Ovary (tissue), 9 donors: ENCODE measurements around the gene GALNT10. TPM values are rescaled to one million over a fixed set of nuclear protein-coding genes. Genes with fewer than 3 reads are reported as not detected.

Experiments used
- DNase-seq, 5 donors: peaks; one replicate each; pipeline ENCODE4 v3.0.0-alpha.2; 2019 to 2020
- H3K27ac ChIP-seq, 2 donors: fragments of 200-600 bp; one replicate each; pipeline versions ENCODE4 v1.5.1 to v1.8.0; 2019 to 2022
- H3K27me3 ChIP-seq: fragments of 200-600 bp; one replicate; pipeline ENCODE4 v1.8.0; 2022
- H3K36me3 ChIP-seq: fragments of 200-600 bp; sonication (generic); one replicate; pipeline ENCODE4 v1.5.1; 2019
- H3K4me1 ChIP-seq: one replicate; pipeline ENCODE4 v1.8.1; 2013; ENCODE audit warnings: mild to moderate bottlenecking, moderate library complexity; ENCODE audit not compliant: insufficient read depth
- H3K4me3 ChIP-seq: fragments of 200-600 bp; sonication (generic); one replicate; pipeline ENCODE4 v1.5.1; 2017
- H3K9me3 ChIP-seq, 2 donors: fragments of 200-600 bp in 1 of 2; sonication (generic) in 1 of 2; one replicate each; pipeline versions ENCODE4 v1.5.1 to v1.8.1; 2013 to 2019; ENCODE audit warnings: mild to moderate bottlenecking in 1 of 2, moderate library complexity in 1 of 2
- CTCF ChIP-seq, 3 donors: fragments of 450-650 bp in 2 of 3; fragments of 200-600 bp in 1 of 3; IDR thresholded peaks; one replicate each; pipeline versions ENCODE4 v1.5.1 to v1.8.0; 2016 to 2022; ENCODE audit warnings: antibody characterized with exemption in 3 of 3, mild to moderate bottlenecking in 1 of 3
- EP300 ChIP-seq: sonication (generic); formaldehyde crosslinking; IDR thresholded peaks from one replicate; pipeline ENCODE4 v1.6.1; 2017; ENCODE audit warnings: antibody characterized with exemption
- POLR2A ChIP-seq: fragments of 450-650 bp; IDR thresholded peaks from one replicate; pipeline ENCODE4 v1.6.1; 2017; ENCODE audit warnings: antibody characterized with exemption, mild to moderate bottlenecking, moderate library complexity
- WGBS, 3 donors: extraction: QIAGEN DNeasy Blood & Tissue Kit in 1 of 3; methylation state at CpG; one replicate each; pipeline versions ENCODE4 v1.1.5 to v1.1.7; 2013 to 2017; 5-methylcytosine and 5-hydroxymethylcytosine counted together
- intact Hi-C, 4 donors: fragments of 100-400 bp; cut with DNase I; formaldehyde crosslinking; loops; one replicate each; pipeline versions ENCODE4 v1.11.0 to v1.15.1; 2022 to 2023
- polyA plus RNA-seq, 2 donors: library from polyadenylated mRNA; stranded (reverse); fragments of 200-250 nt in 1 of 2; fragments of 350-450 nt in 1 of 2; fragmentation: Illumina TruSeq in 1 of 2; extraction: RNeasy Lipid Tissue Mini Kit (QIAGEN cat#74804) in 1 of 2; gene quantifications; one replicate each; pipeline ENCODE4 v1.2.3, GENCODE V29; 2013 to 2014
- total RNA-seq, 7 donors: library from RNA; depleted of rRNA in 2 of 7; stranded (reverse); fragments of >200 nt in 2 of 7; fragmentation: NEBNext Ultra II Directional in 3 of 7; extraction: Animal tissue kit (Norgen Biotek cat#: 25700) in 3 of 7; gene quantifications; one replicate each; pipeline versions ENCODE4 v1.1.0 to v1.2.4, GENCODE V29; 2016 to 2023
- donor health status: DM: no; HTN: no; CAD: no; lungs with moderate emphysema.
- donor health status: DM: no; HTN: no; CAD: no.
- donor health status: Bipolar disorder and iron deficiency.
- donor health status: DM: yes; HTN: yes; CAD: no.
- donor health status: DM: no; HTN: no; CAD: no.
- donor health status: DM: yes; HTN: yes; CAD: no.

GALNT10 gene
- total and polyA plus RNA-seq, 9 donors, result 34.5 to 206 (median 88.7) TPM

GRCh38 chr5:154295551-154295950 lies 105.0 kb downstream of the GALNT10 start:
- TF ChIP-seq POLR2A, result no peak
- TF ChIP-seq EP300, result no peak
- no peak for TF ChIP-seq CTCF (IDR thresholded peaks at IDR 0.05)
- H3K9me3 ChIP-seq, result no peaks in the 10 kb centered on the region
- H3K36me3 ChIP-seq, result no peaks in the 10 kb centered on the region
- no peaks in the 10 kb centered on the region for H3K4me1 ChIP-seq
- no peaks in the 10 kb centered on the region for H3K27me3 ChIP-seq
- H3K4me3 ChIP-seq, result no peak overlapping the region
- intact Hi-C loops, result no loop called here
- no peak for DNase-seq
- 93 to 98% (median 97%) methylated on average over 1 of the region's 1 CpG for WGBS, 3 donors
- H3K27ac ChIP-seq, result no peak overlapping the region

- TF ChIP-seq EP300 (no peak), CTCF (IDR thresholded peaks at IDR 0.05) (no peak), POLR2A (no peak)
- no peaks in the 10 kb centered on the region for H3K9me3 ChIP-seq
- no peaks in the 10 kb centered on the region for H3K36me3 ChIP-seq
- no peaks in the 10 kb centered on the region for H3K27me3 ChIP-seq
- H3K4me3 ChIP-seq, result no peak overlapping the region
- DNase-seq, result no peak
- peaks cover 1% of the 10 kb centered on the region for H3K4me1 ChIP-seq
- no peak overlapping the region for H3K27ac ChIP-seq
- intact Hi-C loops, result no loop called here
- WGBS, 3 donors, result 86 to 89% (median 86%) methylated on average over 6 of the region's 6 CpGs
Measured at GRCh38 chr5:154296525-154297159, 106.1 kb downstream of the GALNT10 start.

GRCh38 chr5:154298065-154298464 lies 107.5 kb downstream of the GALNT10 start:
- Histone ChIP-seq H3K27me3 (no peaks in the 10 kb centered on the region), H3K9me3 (no peaks in the 10 kb centered on the region), H3K36me3 (no peaks in the 10 kb centered on the region), H3K4me3 (no peak overlapping the region), H3K27ac (no peak overlapping the region), H3K4me1 (peaks cover 8% of the 10 kb centered on the region)
- 93 to 97% (median 94%) methylated on average over 3 of the region's 3 CpGs for whole genome bisulfite sequencing, 3 donors
- intact Hi-C loops, result no loop called here
- TF ChIP-seq CTCF (IDR thresholded peaks at IDR 0.05), result no peak
- TF ChIP-seq POLR2A, result no peak
- TF ChIP-seq EP300, result no peak
- no peak for DNase-seq

GRCh38 chr5:154300207-154300883 lies 109.8 kb downstream of the GALNT10 start:
- no peak for TF ChIP-seq EP300
- TF ChIP-seq CTCF (IDR thresholded peaks at IDR 0.05), result no peak
- TF ChIP-seq POLR2A, result no peak
- intact Hi-C loops, result no loop called here
- H3K36me3 ChIP-seq, result no peaks in the 10 kb centered on the region
- no peak overlapping the region for H3K4me3 ChIP-seq
- 93 to 97% (median 94%) methylated on average over 4 of the region's 4 CpGs for WGBS, 3 donors
- peaks cover 8% of the 10 kb centered on the region for H3K4me1 ChIP-seq
- H3K27ac ChIP-seq, result no peak overlapping the region
- no peaks in the 10 kb centered on the region for H3K9me3 ChIP-seq
- H3K27me3 ChIP-seq, result no peaks in the 10 kb centered on the region
- DNase-seq, result no peak
